Prostate gland (tissue), 2 donors: ENCODE data around the gene RPUSD4.

Experiments used
- CTCF ChIP-seq, 4 experiments: fragments of 200-600 bp in 2 of 4; fragments of 450-650 bp in 2 of 4; sonication (generic) in 2 of 4; IDR thresholded peaks; 1 replicate in 3 of 4; 2 replicates in 1 of 4; pipeline ENCODE4 v1.5.1; 2016 to 2019; ENCODE audit warnings: antibody characterized with exemption in 4 of 4, mild to moderate bottlenecking in 2 of 4, moderate library complexity in 2 of 4
- POLR2AphosphoS5 ChIP-seq: sonication (generic); formaldehyde crosslinking; IDR thresholded peaks from one replicate; pipeline ENCODE4 v1.6.1; 2017; ENCODE audit warnings: antibody characterized with exemption

DNA sequence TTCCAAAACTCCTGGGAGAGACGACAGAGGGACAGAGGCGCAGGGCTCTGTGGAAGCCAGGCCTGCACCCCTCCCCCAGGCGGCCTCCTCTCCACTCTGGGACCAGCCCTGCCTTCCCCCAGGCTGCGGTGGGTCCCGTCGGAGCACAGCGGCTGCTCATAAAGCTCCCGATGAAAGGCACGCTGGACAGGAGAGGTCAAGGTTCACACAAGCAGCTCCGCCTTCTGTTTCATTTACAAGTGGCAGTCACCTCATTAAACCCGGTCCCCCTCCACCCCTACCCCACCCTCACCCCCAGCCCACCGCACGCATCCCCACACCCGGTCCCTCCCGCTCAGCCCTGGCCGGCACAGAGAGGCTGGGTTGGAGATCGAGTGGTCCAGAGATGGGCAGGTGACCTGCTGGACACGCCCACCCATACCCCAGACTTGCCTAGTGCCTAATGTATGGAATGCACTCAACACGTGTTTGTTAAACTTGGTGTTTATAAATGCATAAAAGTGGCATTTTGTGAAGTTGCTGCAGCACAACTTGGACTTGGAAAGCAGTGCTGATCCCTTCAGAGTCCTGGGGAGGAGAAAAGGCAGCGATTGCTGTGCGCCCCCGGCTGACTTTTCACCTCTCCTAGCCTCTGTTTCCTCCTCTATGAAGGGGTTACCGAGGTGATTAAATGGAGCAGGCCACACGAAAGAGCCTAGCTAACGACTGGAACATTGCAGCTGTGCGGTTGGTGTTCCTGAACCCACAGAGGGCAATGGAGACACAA is 26.0 kb downstream of the RPUSD4 start:
- TF ChIP-seq CTCF (IDR thresholded peaks at IDR 0.05): no peak
- TF ChIP-seq POLR2AphosphoS5: no peak
